ENCODE measurements around the gene CD247.

Gene CD247

DNA sequence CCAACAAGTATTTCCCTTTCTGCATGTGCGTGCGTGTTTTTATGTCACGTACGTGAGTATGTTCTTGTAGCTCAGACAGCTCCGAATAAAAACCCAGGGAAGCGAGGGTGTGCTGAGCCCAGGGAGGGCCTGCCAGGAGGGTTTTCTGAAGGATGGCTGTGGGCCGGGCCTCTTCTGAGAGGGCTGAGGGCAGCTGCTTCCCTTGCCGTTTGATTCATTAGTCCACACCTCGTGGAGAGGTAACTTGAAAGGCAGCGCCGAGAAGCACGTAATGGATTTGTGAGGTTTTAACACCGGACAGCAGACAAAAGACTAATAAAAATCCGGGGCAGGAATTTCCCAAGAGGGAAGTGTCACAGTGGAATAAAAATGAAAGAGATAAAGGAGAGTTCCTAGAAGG is 29.5 kb downstream of the CD247 start:
- no peak for DNase-seq (ENCODE audit: low spot score)

DNA sequence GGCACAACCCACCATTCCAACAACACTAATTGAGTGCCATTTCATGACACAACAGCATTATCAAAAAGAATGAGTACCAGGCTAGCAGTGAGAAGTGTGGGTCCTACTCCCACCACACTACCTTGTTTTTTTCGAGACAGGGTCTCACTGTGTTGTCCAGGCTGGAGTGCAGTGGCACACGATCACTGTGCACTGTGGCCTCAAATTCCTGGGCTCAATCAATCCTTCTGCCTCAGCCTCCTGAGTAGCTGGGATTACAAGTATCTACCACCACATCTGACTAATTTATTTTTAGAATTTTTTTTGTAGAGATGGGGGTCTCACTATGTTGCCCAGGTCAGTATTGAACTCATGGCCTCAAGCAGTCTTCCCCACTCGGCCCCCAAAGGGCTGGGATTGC is 30.7 kb downstream of the CD247 start:
- DNase-seq (ENCODE audit: low spot score): no peak

DNA sequence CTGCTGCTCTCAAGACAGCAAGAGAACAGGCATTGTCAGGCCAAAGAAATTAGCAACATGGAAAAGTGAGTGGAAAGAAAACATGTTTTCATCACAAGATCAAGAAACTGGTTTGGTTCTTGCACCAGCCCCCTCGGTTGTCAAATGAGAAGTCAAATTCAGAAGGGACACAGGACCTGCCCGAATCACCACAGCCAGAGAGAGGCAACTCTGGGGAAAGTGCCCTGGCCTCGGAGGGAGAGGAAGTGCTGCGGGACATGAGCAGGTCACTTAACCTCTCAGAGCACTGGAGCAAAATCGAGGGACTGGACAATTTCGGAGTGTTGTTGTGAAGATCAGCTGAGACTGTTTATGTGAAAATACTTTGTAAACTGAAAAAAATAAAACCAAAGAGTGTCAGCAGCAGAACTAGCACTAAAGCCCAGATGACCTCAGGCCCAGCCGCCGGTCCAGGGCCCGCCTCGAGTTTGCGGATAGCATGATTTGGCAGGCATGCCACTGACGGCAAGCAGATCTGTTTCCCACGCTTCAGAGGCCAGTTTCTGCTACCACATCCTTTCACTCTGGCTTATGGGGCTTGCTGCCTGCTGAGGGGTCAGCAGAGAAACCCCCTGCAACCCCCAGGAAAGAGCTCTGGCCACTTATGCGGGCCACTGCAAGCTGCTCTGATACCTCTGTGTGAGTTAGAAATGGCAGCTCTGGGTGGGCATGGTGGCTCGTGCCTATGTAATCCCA is 32.1 kb downstream of the CD247 start:
- DNase-seq (ENCODE audit: low spot score): no peak

DNA sequence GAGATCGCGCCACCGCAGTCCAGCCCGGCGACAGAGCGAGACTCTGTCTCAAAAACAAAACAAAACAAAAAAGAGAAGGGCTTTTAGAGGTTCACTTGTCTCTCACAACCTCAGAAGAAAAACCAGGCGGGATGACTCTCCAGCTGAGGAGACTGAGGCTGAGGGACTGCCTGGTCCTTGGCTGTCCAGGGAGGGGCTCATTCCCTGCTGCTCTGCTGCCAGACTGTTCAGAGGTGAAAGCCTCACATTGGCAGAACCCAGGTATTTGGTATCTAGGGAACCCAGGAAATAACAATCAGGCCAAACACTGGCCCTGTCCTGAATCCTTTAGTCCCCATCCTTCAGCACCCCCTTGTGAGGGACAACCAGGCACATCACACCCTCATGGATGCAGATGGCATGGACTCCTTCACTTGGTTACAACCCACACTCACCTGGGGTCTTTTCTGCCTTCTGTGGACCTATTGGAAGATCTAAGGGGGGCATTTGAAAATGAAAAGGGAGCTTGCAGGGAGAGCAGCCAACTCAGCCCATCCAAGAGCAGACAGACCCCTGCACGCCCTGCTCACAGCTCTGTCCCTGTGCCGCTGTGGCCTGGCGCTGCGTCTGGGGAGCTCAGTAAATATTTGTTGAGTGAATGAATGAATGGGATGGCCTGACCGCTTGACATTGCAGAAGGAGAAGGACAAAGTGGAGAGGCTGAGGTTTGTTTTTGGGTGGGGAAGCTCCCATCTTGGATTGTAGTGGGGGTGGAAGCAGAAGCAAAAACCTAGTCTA is 33.4 kb downstream of the CD247 start:
- DNase-seq (ENCODE audit: low spot score): no peak

DNA sequence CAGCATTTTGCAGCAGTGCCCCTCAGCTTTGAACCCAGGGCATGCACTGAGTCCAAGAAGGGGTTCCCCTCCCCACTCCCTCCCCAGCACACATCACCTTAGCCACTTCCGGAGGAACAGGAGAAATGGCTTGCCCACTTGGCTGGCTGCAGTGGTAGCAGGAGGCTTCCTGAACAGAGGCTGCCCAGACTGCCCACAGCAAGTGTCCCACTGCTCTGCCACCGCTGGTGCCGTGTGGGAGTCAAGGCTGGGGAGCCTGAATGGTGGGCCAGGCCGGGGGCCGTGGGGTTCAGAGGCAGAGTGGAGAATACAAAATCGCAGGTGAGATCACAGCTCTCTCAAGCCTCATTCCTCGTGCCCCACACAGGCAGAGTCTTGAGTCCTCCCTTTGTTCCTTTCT is 34.5 kb downstream of the CD247 start:
- DNase-seq (ENCODE audit: low spot score): no peak

DNA sequence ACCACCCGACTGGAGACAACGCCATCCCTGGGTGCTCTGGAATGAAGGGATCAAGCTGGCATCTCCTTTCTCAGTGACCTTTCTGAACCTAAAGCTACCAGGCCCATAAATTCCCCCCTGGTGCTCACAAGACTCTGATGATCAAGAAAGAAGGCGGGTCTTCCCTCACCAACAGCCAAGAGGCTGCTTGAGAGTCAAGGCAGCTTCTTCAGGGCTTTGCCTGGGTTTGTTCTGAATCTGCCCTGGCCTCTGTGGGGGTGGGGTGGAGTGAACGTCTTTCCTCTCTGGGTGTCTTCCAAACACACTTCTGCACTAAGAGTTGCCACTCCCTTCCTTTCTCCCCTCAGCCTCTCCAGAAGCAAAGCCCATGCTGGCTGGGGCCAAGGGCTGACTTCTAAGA is 36.1 kb downstream of the CD247 start:
- DNase-seq (ENCODE audit: low spot score): no peak

DNA sequence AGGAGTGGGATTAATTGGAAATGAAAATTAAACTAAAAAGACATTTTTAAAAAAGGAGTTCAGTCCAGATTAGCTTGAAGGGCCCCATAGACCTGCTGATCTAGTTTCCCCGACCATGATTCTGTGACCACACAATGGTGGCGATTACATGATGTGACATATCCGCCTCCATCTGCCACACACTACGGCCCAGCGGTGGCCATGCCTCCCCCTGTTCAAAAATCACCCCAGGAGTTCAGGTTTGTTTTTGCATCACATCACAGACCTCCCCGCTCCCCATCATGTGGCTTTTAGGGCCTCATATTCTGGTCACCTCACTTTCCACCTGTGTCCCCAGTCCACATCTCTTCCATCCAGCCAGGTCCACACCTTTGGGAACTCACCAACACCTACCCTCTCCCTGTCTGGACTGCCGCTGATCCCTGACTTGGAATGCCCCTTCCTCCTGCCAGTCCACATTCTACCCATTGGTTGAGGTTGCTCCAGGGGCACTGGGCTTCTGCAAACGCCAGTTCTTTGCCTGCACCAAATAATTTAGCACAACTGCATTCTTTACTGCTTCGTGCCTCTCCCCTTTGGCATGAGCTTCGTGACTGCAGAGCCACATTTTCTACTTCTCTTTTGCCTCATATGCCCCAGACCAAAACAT is 38.9 kb downstream of the CD247 start:
- no peak for DNase-seq (ENCODE audit: low spot score)

DNA sequence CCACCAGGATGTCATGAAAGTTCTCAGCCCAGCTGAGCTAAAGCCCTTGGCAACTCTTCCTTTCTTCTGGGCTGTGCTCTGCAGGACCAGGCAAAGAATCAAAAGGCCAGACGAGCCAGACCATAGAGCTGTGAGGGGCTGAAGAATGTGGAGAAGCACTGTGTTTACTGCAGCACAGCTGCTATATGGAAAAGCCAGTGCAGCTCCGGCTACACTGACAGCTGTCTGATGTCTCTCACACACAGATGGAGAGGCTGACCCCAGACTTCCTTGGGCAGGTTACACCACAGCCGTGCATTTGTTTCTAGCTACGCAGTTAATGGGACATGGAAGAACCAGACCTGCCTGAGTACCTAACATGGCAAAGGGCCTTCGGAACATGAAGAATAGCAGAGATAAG is 40.3 kb downstream of the CD247 start:
- no peak for DNase-seq (ENCODE audit: low spot score)

DNA sequence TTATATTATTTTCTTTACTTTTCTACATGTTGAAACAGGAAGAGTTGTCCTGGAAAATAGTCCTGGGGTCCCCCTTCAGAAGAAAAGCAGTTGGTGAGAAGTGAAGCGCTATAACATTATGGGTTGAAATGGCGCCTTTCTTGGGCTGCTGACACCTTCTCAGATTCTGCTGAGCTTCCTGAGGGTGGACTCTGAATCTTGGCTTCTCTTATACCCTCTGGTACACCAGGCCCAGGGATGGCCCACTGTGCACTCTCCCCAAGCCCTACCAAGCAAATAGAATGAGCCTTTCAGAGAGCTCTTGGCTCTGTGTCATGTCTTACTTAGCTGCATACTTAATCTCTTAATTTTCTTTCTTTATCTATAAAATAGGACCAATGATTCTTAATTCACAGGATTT is 42.3 kb downstream of the CD247 start:
- no peak for DNase-seq (ENCODE audit: low spot score)

DNA sequence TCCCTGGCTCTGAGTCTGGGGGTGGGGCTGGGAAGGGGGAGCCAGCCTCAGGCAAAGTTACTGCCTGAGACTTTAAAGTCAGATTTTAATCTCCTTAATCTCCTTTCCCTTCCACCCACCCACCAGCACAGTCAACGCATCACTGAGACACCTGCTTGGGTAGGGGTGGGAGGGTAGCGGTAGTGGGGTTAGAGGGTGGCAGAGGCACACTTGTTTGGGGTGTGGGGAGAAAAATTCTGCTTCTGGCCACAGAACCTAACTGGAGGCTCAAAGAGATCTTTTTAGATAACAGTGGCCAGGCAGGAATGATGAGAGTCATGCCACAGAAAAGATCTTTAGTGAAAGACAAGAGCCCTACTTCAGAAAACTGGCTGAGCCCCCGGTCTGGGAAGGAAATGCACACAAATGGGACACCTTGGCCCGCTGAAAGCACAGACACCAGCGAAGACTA is 44.1 kb downstream of the CD247 start:
- no peak for DNase-seq (ENCODE audit: low spot score)

DNA sequence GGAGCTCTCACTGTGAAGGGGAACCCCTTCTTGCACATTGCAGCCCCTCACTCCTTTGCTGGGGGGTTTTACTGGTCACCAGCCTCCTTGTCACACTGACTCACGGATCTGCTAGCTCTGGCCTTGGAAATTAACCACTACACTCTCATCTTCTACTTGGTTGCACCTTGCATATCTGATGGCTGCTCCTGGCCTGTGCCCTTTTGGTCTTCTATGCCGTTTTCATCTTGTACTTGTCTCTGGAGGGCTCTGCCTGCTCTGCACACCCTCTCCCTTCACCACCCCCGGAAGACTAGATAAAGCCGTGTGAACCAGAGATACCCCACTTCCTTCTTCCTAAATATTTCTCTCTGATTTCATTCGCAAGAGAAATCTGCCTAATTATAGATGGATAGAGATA is 44.6 kb downstream of the CD247 start:
- no peak for DNase-seq (ENCODE audit: low spot score)

DNA sequence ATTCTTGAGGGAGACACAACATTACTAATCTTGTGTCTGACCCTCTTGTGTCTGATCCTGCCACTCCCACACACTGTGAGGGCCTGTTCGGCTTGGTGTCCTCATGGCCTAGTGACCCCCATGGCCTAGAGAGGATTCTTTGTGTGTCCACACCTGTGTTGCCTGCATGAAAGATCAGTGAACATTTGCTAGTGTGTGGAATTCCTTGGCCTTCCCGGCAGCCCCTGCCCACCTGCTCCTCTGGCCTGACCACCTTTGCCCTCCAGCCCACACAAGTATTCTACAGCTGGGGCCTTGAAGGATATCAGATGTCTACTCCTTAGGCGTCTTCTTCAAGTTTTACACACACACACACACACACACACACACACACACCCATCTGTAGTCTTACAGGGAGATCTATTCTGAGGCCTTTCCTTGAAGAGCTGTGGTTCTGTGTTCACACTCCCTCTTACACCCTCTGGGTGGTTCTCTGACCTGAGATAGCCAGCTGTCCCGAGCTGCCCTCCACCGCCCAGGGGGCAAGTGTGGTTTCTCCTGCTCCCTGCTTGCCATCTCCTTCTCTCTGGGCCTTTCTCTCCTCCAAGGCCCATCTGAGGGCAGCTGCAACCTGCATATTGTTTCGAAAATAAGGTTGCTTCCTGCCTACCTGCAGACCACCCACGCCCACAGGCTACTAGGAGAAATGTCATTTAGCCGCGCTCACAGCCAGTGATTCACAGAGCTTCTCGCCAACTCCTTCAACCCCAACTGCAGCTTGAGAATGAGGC is 45.4 kb downstream of the CD247 start:
- no peak for DNase-seq (ENCODE audit: low spot score)

DNA sequence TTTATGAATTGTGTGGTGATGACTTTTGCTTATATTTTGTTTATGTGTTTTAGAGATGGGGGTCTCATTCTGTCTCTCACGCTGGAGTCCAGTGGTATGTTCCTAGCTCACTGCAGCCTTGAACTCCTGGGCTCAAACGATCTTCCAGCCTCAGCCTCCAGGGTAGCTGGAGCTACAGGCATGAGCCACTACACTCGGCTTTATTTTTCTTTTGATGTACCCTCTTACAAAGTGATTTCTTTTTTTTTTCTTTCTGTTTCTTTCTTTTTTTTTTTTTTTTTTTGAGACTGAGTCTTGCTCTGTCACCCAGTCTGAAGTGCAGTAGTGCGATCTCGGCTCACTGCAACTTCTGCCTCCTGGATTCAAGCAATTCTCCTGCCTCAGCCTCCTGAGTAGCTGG is 46.8 kb downstream of the CD247 start:
- no peak for DNase-seq (ENCODE audit: low spot score)

DNA sequence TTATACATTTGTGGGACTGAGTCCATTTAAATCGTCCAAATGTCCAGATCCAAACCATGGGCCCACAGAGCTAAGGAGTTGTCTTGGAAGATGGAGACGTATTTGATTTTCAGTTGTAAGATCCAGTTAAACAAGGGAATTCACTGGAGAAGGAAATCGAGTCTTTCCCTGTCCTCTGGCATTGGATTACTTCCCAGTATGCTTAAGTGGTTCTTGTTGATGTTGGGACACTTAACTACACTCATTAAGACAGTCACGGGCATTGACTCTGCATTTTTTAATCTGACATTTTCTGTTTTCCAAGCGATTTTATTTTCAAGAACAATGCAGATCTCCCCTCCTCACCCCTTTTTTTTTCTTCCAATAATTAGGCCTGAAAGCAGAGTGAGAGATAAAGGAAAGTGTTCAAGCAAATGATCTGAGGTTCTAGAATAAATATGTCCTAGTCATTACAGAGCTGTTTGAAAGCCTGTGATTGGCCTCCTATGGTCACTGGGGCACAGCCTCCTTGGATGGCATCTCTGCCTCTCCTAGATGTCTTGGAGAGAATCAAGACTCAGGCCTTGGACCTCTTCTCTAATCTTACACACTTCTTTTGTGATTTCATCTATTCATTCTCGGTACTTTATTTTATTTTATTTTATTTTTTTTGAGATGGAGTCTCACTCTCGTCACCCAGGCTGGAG is 48.9 kb downstream of the CD247 start:
- no peak for DNase-seq (ENCODE audit: low spot score)

DNA sequence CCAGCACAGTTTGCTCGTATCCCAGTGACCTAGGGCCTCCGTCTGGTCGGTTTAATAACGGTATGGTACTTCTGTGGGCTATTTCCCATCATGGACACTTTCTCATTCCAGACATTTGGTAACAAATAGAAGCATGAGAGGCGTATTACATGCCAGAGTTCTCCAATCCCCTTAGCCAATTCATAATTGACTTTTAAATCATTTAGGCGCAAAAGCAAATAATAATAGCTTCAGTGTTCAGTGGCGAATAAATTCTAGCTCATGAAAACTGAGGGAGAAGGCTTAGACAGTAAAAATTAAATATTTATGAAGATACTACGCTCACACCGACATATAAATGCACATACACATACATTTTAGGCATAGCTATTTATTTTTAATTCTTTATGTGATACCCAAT is 50.6 kb downstream of the CD247 start:
- no peak for DNase-seq (ENCODE audit: low spot score)

DNA sequence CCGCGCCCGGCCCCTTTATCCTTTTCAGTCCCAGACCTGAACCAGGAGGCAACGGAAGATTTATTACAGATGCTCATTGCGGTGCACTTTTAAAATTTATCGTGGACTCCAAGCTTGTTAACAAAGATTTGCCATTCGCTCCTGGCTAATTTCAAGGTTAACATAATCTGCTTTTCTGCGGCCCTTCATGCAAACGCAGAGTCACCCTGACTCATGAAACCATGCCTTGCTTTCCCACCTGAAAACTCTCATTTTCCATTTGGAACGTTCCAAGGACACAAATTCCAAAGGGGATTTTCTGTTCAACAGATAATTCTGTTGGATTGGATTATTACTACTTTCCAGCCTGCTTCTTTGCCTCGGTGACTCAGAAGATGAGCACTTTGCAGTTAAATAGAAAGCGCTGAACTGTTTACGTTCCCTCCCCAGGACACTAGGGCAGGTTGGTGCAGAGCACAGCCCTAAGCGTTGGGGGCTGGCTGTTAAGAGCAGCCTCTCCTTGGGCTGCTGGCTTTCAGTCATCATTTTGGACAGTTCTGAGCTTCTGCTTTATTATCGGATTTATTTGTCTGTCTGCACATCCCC is 51.1 kb downstream of the CD247 start:
- no peak for DNase-seq (ENCODE audit: low spot score)

DNA sequence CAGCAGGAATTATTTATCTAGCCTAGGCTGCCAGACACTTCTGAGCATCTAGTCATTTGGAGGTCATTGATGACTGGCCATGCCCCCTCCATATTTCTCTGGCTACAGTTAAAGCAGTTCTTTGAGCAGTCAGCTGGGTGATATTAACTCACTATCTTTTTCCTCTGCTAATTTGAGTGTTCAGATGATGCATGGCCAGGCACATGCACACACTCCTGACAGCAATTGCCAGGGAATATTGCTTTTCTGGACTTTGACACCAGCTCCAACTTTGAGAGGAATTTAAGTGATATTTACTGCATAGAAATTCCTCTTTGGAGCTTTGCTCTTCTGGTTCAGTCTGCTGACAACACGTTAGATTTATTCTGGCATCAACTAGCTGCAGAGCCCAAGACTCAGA is 52.6 kb downstream of the CD247 start:
- no peak for DNase-seq (ENCODE audit: low spot score)

DNA sequence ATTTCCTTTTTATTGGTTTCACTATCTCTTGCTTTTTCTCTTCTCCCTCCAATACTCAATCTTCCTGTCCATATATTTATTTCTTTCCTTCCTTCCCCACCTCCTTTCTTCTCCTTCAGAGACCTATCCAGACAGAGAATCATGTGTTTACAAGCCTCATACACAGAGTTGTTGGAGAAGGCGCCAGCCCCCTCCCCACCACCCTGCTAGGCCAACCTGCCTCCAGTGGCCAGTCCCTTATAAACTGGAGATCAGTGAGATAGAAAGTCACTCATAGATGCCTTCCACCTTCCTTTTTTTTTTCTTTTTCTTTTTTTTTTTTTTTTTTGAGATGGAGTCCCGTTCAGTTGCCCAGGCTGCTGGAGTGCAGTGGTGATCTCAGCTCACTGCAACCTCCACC is 53.3 kb downstream of the CD247 start:
- DNase-seq (ENCODE audit: low spot score): no peak

DNA sequence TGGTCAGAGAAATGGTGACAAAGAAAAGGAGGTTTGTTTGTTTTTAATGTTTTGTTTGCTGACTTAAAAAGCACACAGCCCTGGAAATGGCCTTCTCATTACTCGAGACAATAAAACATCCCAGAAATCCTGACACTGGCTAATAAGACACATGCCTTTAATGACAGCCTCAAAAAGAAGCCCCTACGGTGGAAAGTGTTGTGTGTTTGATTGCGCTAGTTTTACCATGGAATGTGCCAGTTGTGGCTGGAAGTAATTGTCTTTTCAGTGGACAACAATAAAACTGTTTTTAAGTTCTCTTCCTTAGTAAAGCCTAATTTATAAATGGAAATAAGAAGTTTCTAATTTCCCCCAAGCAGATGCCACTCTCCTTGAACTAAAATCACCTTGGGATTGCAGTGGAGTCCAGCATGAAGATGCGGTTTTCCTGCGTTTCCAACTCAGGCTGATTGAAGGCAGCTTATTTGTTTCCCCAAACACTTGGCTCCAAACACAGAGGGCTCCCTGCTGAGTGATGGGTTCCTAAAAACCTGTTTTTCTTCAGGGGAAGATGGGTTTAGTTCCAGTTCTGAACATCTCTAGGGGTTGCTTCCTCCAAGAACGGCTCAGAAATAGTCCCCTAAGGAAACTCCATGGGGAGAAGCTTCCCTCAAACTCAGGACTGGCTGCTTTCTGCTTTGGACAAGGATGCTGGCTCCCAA is 54.3 kb downstream of the CD247 start:
- no peak for DNase-seq (ENCODE audit: low spot score)

DNA sequence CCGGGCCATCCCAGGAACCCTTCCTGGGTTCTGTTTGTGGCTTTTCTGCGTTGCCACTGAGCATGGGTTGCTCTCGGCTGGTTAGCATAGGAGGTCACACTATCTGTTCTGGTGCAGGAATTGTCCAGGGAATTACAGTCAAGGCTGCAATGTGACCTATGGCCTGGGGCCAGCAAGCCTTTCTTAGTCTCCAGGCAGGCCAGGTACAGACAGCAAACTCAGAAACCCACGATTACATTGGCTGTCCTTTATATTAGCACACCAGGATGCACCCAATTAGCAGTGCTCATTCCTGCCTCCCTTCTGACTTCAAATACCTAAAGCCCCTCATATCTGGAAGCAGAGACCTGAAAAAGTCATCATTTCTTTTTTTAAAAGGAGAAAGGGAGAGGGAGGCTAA is 55.2 kb downstream of the CD247 start:
- no peak for DNase-seq (ENCODE audit: low spot score)

DNA sequence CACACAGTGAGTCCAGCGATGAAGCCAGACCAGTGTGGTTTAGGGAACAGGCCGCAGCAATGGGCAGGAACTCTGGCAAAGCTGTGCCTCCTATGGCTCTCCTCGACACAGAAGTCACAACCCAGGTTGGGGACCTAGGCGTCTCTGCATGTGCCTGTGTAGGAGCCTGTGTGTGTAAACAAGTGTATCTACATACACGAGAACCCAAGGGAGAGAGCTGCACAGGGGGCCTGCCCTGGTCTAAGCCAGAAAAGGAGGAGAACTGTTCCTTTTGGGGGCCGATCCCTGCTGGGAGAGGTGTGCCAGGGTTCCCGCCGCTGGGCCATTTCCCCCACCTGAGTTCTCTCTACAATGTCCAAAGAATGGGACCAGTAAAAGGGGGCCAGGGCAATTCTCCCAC is 56.0 kb downstream of the CD247 start:
- DNase-seq (ENCODE audit: low spot score): no peak
